ENCODE results near the gene CCNJL. TPM values are rescaled to one million over a fixed set of nuclear protein-coding genes. Genes with fewer than 3 reads are reported as not detected.

Gene CCNJL
- total RNA-seq, 1 experiment from 2014 or later, result 7.6 TPM

DNA sequence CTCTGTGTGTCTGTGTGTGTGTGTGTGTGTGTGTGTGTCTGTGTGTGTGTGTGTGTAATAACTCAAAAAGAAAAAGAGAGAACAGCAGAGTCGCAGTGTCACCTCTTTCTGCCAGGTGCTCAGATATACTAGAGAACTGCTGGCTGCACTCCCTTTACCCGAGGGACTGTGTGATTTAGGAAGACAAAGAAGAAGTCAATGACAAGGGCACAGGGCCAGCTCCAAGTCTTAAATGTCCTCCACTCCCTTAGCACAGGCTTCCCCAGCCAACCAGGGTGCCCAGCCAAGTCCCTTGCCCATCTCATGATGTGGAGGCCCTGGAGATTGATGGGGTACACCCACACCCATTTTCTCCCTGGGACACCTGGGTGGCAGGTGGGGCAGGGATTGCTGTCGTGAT is 8.7 kb downstream of the CCNJL start:
- Histone ChIP-seq H3K4me1 (ENCODE audit: insufficient read depth, low read length, poor library complexity, severe bottlenecking) (no peaks in the 10 kb centered on the region), H3K36me3 (ENCODE audit: insufficient read depth, low read length, poor library complexity, severe bottlenecking) (no peaks in the 10 kb centered on the region), H3K4me3 (ENCODE audit: low read depth, low read length, poor library complexity, severe bottlenecking) (no peak overlapping the region), H3K9me3 (ENCODE audit: low read depth, low read length, poor library complexity, severe bottlenecking) (no peaks in the 10 kb centered on the region), H3K27ac (ENCODE audit: low read depth, low read length, poor library complexity, severe bottlenecking) (no peak overlapping the region), H3K27me3 (replicated peaks; ENCODE audit: insufficient read depth, low read depth, low read length, poor library complexity) (no peaks in the 10 kb centered on the region)
- ChIA-PET CTCF (no interaction called here), POLR2A (ENCODE audit: low non-redundant PET) (no interaction called here)
- DNase-seq (ENCODE audit: low spot score), result no peak
- intact Hi-C loops (cut with micrococcal nuclease; ENCODE audit: unreplicated experiment), result no loop called here
- no TSS peak for BruUV-seq (replicated peaks)
- TF ChIP-seq, protein P1, sequence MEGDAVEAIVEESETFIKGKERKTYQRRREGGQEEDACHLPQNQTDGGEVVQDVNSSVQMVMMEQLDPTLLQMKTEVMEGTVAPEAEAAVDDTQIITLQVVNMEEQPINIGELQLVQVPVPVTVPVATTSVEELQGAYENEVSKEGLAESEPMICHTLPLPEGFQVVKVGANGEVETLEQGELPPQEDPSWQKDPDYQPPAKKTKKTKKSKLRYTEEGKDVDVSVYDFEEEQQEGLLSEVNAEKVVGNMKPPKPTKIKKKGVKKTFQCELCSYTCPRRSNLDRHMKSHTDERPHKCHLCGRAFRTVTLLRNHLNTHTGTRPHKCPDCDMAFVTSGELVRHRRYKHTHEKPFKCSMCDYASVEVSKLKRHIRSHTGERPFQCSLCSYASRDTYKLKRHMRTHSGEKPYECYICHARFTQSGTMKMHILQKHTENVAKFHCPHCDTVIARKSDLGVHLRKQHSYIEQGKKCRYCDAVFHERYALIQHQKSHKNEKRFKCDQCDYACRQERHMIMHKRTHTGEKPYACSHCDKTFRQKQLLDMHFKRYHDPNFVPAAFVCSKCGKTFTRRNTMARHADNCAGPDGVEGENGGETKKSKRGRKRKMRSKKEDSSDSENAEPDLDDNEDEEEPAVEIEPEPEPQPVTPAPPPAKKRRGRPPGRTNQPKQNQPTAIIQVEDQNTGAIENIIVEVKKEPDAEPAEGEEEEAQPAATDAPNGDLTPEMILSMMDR (conservative IDR thresholded peaks at IDR 0.05; ENCODE audit: low read depth, low read length), result no peak
- TF ChIP-seq EZH2 (IDR thresholded peaks at IDR 0.05; ENCODE audit: borderline replicate concordance, low read depth, low read length, poor library complexity, severe bottlenecking), result no peak

DNA sequence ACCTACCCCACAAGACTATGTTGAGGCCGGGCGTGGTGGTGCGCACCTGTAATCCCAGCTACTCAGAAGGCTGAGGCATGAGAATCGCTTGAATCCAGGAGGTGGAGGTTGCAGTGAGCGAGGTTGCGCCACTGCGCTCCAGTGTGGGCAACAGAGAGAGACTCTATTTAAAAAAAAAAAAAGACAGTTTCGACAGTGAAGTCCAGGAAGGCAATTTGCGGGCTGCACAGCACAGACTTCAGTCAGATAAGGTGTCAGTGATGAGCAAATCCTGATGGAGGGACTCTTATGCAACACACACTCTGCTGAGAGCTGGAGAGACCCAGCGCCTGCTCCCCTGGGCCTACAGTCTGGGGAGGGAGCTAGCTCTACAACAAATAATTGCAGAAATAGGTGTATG is 14.2 kb downstream of the CCNJL start:
- POLR2A ChIA-PET (ENCODE audit: low non-redundant PET), result no interaction called here
- CTCF ChIA-PET, result no interaction called here
- no peaks in the 10 kb centered on the region for H3K27me3 ChIP-seq (replicated peaks; ENCODE audit: insufficient read depth, low read depth, low read length, poor library complexity)

DNA sequence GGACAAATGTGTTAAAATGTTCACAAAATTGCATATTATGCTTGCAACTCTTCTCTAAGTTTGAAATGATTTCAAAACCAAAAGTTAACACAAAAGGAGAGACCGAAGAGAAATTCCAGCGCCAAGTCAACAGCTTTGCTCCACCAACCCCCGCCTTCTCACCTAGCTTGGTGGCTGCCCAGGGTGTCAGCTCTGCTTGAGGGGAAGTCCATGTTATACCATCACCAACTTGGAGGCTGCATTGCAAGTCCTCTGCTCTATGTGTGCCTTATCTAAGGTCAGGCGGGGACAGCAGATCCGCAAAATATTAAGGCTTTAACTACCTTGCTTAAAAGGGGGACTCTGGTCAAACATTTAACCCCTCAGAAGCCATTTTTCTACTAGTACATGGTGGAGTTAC is 14.6 kb downstream of the CCNJL start:
- POLR2A ChIA-PET (ENCODE audit: low non-redundant PET), result no interaction called here
- intact Hi-C loops (cut with micrococcal nuclease; ENCODE audit: unreplicated experiment), result no loop called here
- no peak for DNase-seq (ENCODE audit: low spot score)

More for the DNA sequence above, 14.2 kb downstream of the CCNJL start:
- no peaks in the 10 kb centered on the region for H3K4me1 ChIP-seq (ENCODE audit: insufficient read depth, low read length, poor library complexity, severe bottlenecking)
- intact Hi-C loops (cut with micrococcal nuclease; ENCODE audit: unreplicated experiment), result no loop called here
- H3K4me3 ChIP-seq (ENCODE audit: low read depth, low read length, poor library complexity, severe bottlenecking), result no peak overlapping the region
- no TSS peak for BruUV-seq (replicated peaks)
- TF ChIP-seq, protein P1 (conservative IDR thresholded peaks at IDR 0.05; ENCODE audit: low read depth, low read length), result no peak
- no peak for TF ChIP-seq EZH2 (IDR thresholded peaks at IDR 0.05; ENCODE audit: borderline replicate concordance, low read depth, low read length, poor library complexity, severe bottlenecking)
- no peaks in the 10 kb centered on the region for H3K36me3 ChIP-seq (ENCODE audit: insufficient read depth, low read length, poor library complexity, severe bottlenecking)
- H3K9me3 ChIP-seq (ENCODE audit: low read depth, low read length, poor library complexity, severe bottlenecking), result no peaks in the 10 kb centered on the region
- no peak for DNase-seq (ENCODE audit: low spot score)
- no peak overlapping the region for H3K27ac ChIP-seq (ENCODE audit: low read depth, low read length, poor library complexity, severe bottlenecking)

More for the DNA sequence above, 14.6 kb downstream of the CCNJL start:
- Histone ChIP-seq H3K27me3 (replicated peaks; ENCODE audit: insufficient read depth, low read depth, low read length, poor library complexity) (no peaks in the 10 kb centered on the region), H3K4me1 (ENCODE audit: insufficient read depth, low read length, poor library complexity, severe bottlenecking) (no peaks in the 10 kb centered on the region), H3K9me3 (ENCODE audit: low read depth, low read length, poor library complexity, severe bottlenecking) (no peaks in the 10 kb centered on the region), H3K4me3 (ENCODE audit: low read depth, low read length, poor library complexity, severe bottlenecking) (no peak overlapping the region), H3K36me3 (ENCODE audit: insufficient read depth, low read length, poor library complexity, severe bottlenecking) (no peaks in the 10 kb centered on the region), H3K27ac (ENCODE audit: low read depth, low read length, poor library complexity, severe bottlenecking) (no peak overlapping the region)
- CTCF ChIA-PET, result no interaction called here
- TF ChIP-seq, protein P1 (conservative IDR thresholded peaks at IDR 0.05; ENCODE audit: low read depth, low read length), result no peak
- no peak for TF ChIP-seq EZH2 (IDR thresholded peaks at IDR 0.05; ENCODE audit: borderline replicate concordance, low read depth, low read length, poor library complexity, severe bottlenecking)
- no TSS peak for BruUV-seq (replicated peaks)
